HG03025 (cell line): ENCODE data around the gene CENPS.

ENCODE experiments used
- ATAC-seq: cut with Tn5 transposase; IDR thresholded peaks from one replicate; pipeline ENCODE4 v1.9.1; 2021; ENCODE audit warnings: mild to moderate bottlenecking, moderate library complexity; ENCODE audit not compliant: unreplicated experiment, low FRiP score

The CENPS gene

GRCh38 chr1:10489291-10490055 is 59.2 kb downstream of the CENPS start:
- ATAC-seq = no peak

- no peak for ATAC-seq
Measured at GRCh38 chr1:10490286-10490970, 60.2 kb downstream of the CENPS start.
